Central memory CD8-positive, alpha-beta T cell (primary cell): ENCODE data around the gene ZNF451.

ENCODE experiments used
- ATAC-seq: fragments of 150-1000 bp; cut with Tn5 transposase; replicated peaks from 2 replicates; pipeline ENCODE4 v1.10.0; 2022; ENCODE audit warnings: mild to moderate bottlenecking, moderate FRiP score, moderate number of reproducible peaks; ENCODE audit not compliant: poor library complexity, severe bottlenecking; ENCODE audit errors: extremely low read depth
- DNase-seq, 2 donors: peaks; one replicate each; pipeline ENCODE4 v3.0.0; 2021; ENCODE audit warnings: low spot score in 2 of 2
- H3K27ac Mint-ChIP-seq: one replicate; pipeline ENCODE4 v1.8.0; 2022; ENCODE audit warnings: low read depth, mild to moderate bottlenecking, moderate library complexity, mixed read lengths
- H3K27me3 Mint-ChIP-seq: one replicate; pipeline ENCODE4 v1.8.0; 2022; ENCODE audit warnings: mixed read lengths
- H3K36me3 Mint-ChIP-seq: one replicate; pipeline ENCODE4 v1.8.0; 2022; ENCODE audit warnings: mild to moderate bottlenecking, moderate library complexity, mixed read lengths; ENCODE audit not compliant: insufficient read depth
- H3K4me1 Mint-ChIP-seq: one replicate; pipeline ENCODE4 v1.8.0; 2022; ENCODE audit warnings: mixed read lengths
- H3K4me3 Mint-ChIP-seq: one replicate; pipeline ENCODE4 v1.8.0; 2022; ENCODE audit warnings: mild to moderate bottlenecking, moderate library complexity, mixed read lengths
- H3K9me3 Mint-ChIP-seq: one replicate; pipeline ENCODE4 v1.8.0; 2022; ENCODE audit warnings: mixed read lengths

Gene ZNF451

GRCh38 chr6:57141451-57142177 lies 51.6 kb downstream of the ZNF451 start:
- ATAC-seq: no peak

GRCh38 chr6:57142178-57142525 lies 52.2 kb downstream of the ZNF451 start:
- no peak for DNase-seq
- no peak for ATAC-seq
- Mint-ChIP-seq H3K4me3 (no peak overlapping the region), H3K27ac (no peak overlapping the region), H3K4me1 (peaks cover 9% of the 10 kb centered on the region), H3K9me3 (no peaks in the 10 kb centered on the region), H3K27me3 (no peaks in the 10 kb centered on the region), H3K36me3 (peaks cover 20% of the 10 kb centered on the region)

More at GRCh38 chr6:57141451-57142177, 51.6 kb downstream of the ZNF451 start:
- no peak for DNase-seq
- H3K36me3 Mint-ChIP-seq: peaks cover 20% of the 10 kb centered on the region
- H3K27ac Mint-ChIP-seq: no peak overlapping the region
- no peak overlapping the region for H3K4me3 Mint-ChIP-seq
- no peaks in the 10 kb centered on the region for H3K27me3 Mint-ChIP-seq
- no peaks in the 10 kb centered on the region for H3K9me3 Mint-ChIP-seq
- H3K4me1 Mint-ChIP-seq: peaks cover 11% of the 10 kb centered on the region

GRCh38 chr6:57143690-57144089 lies 53.7 kb downstream of the ZNF451 start:
- DNase-seq: no peak
- Mint-ChIP-seq H3K36me3 (peaks cover 30% of the 10 kb centered on the region), H3K27me3 (no peaks in the 10 kb centered on the region), H3K4me1 (no peaks in the 10 kb centered on the region), H3K27ac (no peak overlapping the region), H3K4me3 (no peak overlapping the region), H3K9me3 (no peaks in the 10 kb centered on the region)
- no peak for ATAC-seq

- Mint-ChIP-seq H3K27ac (no peak overlapping the region), H3K36me3 (peaks cover 40% of the 10 kb centered on the region), H3K4me1 (no peaks in the 10 kb centered on the region), H3K27me3 (no peaks in the 10 kb centered on the region), H3K4me3 (no peak overlapping the region), H3K9me3 (no peaks in the 10 kb centered on the region)
- no peak for ATAC-seq
- DNase-seq: no peak
Observed at GRCh38 chr6:57147401-57147800, 57.4 kb downstream of the ZNF451 start.

GRCh38 chr6:57147955-57148858 lies 58.2 kb downstream of the ZNF451 start:
- peaks cover 42% of the 10 kb centered on the region for H3K36me3 Mint-ChIP-seq
- H3K27me3 Mint-ChIP-seq: no peaks in the 10 kb centered on the region
- H3K4me1 Mint-ChIP-seq: no peaks in the 10 kb centered on the region
- H3K27ac Mint-ChIP-seq: no peak overlapping the region
- no peaks in the 10 kb centered on the region for H3K9me3 Mint-ChIP-seq
- DNase-seq: no peak
- H3K4me3 Mint-ChIP-seq: no peak overlapping the region
- no peak for ATAC-seq

- ATAC-seq (no peak), DNase-seq (no peak)
- no peak overlapping the region for H3K4me3 Mint-ChIP-seq
- peaks cover 9% of the 10 kb centered on the region for H3K36me3 Mint-ChIP-seq
- H3K4me1 Mint-ChIP-seq: no peaks in the 10 kb centered on the region
- H3K9me3 Mint-ChIP-seq: no peaks in the 10 kb centered on the region
- no peak overlapping the region for H3K27ac Mint-ChIP-seq
- no peaks in the 10 kb centered on the region for H3K27me3 Mint-ChIP-seq
Observed at GRCh38 chr6:57158658-57159057, 68.7 kb downstream of the ZNF451 start.

GRCh38 chr6:57159127-57159526 lies 69.1 kb downstream of the ZNF451 start:
- ATAC-seq (no peak), DNase-seq (no peak)
- peaks cover 9% of the 10 kb centered on the region for H3K36me3 Mint-ChIP-seq
- no peaks in the 10 kb centered on the region for H3K9me3 Mint-ChIP-seq
- H3K27ac Mint-ChIP-seq: no peak overlapping the region
- no peaks in the 10 kb centered on the region for H3K27me3 Mint-ChIP-seq
- H3K4me3 Mint-ChIP-seq: no peak overlapping the region
- no peaks in the 10 kb centered on the region for H3K4me1 Mint-ChIP-seq

- Mint-ChIP-seq H3K27ac (no peak overlapping the region), H3K4me1 (no peaks in the 10 kb centered on the region), H3K4me3 (no peak overlapping the region), H3K36me3 (peaks cover 3% of the 10 kb centered on the region), H3K27me3 (no peaks in the 10 kb centered on the region), H3K9me3 (peaks cover 8% of the 10 kb centered on the region)
- no peak for DNase-seq
- no peak for ATAC-seq
Observed at GRCh38 chr6:57162028-57162427, 72.0 kb downstream of the ZNF451 start.

- Mint-ChIP-seq H3K4me3 (no peak overlapping the region), H3K27me3 (no peaks in the 10 kb centered on the region), H3K4me1 (no peaks in the 10 kb centered on the region), H3K27ac (no peak overlapping the region), H3K9me3 (peaks cover 8% of the 10 kb centered on the region), H3K36me3 (peaks cover 3% of the 10 kb centered on the region)
- ATAC-seq (no peak), DNase-seq (no peak)
Observed at GRCh38 chr6:57162516-57162915, 72.5 kb downstream of the ZNF451 start.

GRCh38 chr6:57163956-57164355 lies 74.0 kb downstream of the ZNF451 start:
- ATAC-seq (no peak), DNase-seq (no peak)
- Mint-ChIP-seq H3K27me3 (no peaks in the 10 kb centered on the region), H3K9me3 (peaks cover 8% of the 10 kb centered on the region), H3K36me3 (peaks cover 3% of the 10 kb centered on the region), H3K4me1 (no peaks in the 10 kb centered on the region), H3K27ac (no peak overlapping the region), H3K4me3 (no peak overlapping the region)

GRCh38 chr6:57165080-57165479 lies 75.1 kb downstream of the ZNF451 start:
- no peak overlapping the region for H3K4me3 Mint-ChIP-seq
- no peak for DNase-seq
- H3K4me1 Mint-ChIP-seq: no peaks in the 10 kb centered on the region
- peaks cover 3% of the 10 kb centered on the region for H3K36me3 Mint-ChIP-seq
- no peaks in the 10 kb centered on the region for H3K27me3 Mint-ChIP-seq
- no peak for ATAC-seq
- H3K27ac Mint-ChIP-seq: no peak overlapping the region
- peaks cover 8% of the 10 kb centered on the region for H3K9me3 Mint-ChIP-seq

GRCh38 chr6:57172136-57173055 lies 82.4 kb downstream of the ZNF451 start, which contains the start of gene BAG2:
BAG2 (plus strand) TSS chr6:57172326; CDS start chr6:57172698, 372 bp downstream.
- DNase-seq: peak; percentile 82 to 89
- H3K9me3 Mint-ChIP-seq: no peaks in the 10 kb centered on the region
- peak within 1 kb of the TSS; percentile 77 for H3K27ac Mint-ChIP-seq
- ATAC-seq: peak; percentile 85
- peaks cover 21% of the 10 kb centered on the region for H3K4me1 Mint-ChIP-seq
- peaks cover 3% of the 10 kb centered on the region for H3K36me3 Mint-ChIP-seq
- no peaks in the 10 kb centered on the region for H3K27me3 Mint-ChIP-seq
- H3K4me3 Mint-ChIP-seq: peak within 1 kb of the TSS; percentile 77
